Measurements from ENCODE around the gene DBN1. TPM values are rescaled to one million over a fixed set of nuclear protein-coding genes. Genes with fewer than 3 reads are reported as not detected.

Gene DBN1
- total and polyA plus RNA-seq, 2 of the 8 experiments (the other 6 are each of a cell fraction or from before 2014, with no cell fraction given) = 168 to 333 TPM

GRCh38 chr5:177515580-177515979 is 42.1 kb upstream of the DBN1 start (continued):
- TF ChIP-seq, protein P1, sequence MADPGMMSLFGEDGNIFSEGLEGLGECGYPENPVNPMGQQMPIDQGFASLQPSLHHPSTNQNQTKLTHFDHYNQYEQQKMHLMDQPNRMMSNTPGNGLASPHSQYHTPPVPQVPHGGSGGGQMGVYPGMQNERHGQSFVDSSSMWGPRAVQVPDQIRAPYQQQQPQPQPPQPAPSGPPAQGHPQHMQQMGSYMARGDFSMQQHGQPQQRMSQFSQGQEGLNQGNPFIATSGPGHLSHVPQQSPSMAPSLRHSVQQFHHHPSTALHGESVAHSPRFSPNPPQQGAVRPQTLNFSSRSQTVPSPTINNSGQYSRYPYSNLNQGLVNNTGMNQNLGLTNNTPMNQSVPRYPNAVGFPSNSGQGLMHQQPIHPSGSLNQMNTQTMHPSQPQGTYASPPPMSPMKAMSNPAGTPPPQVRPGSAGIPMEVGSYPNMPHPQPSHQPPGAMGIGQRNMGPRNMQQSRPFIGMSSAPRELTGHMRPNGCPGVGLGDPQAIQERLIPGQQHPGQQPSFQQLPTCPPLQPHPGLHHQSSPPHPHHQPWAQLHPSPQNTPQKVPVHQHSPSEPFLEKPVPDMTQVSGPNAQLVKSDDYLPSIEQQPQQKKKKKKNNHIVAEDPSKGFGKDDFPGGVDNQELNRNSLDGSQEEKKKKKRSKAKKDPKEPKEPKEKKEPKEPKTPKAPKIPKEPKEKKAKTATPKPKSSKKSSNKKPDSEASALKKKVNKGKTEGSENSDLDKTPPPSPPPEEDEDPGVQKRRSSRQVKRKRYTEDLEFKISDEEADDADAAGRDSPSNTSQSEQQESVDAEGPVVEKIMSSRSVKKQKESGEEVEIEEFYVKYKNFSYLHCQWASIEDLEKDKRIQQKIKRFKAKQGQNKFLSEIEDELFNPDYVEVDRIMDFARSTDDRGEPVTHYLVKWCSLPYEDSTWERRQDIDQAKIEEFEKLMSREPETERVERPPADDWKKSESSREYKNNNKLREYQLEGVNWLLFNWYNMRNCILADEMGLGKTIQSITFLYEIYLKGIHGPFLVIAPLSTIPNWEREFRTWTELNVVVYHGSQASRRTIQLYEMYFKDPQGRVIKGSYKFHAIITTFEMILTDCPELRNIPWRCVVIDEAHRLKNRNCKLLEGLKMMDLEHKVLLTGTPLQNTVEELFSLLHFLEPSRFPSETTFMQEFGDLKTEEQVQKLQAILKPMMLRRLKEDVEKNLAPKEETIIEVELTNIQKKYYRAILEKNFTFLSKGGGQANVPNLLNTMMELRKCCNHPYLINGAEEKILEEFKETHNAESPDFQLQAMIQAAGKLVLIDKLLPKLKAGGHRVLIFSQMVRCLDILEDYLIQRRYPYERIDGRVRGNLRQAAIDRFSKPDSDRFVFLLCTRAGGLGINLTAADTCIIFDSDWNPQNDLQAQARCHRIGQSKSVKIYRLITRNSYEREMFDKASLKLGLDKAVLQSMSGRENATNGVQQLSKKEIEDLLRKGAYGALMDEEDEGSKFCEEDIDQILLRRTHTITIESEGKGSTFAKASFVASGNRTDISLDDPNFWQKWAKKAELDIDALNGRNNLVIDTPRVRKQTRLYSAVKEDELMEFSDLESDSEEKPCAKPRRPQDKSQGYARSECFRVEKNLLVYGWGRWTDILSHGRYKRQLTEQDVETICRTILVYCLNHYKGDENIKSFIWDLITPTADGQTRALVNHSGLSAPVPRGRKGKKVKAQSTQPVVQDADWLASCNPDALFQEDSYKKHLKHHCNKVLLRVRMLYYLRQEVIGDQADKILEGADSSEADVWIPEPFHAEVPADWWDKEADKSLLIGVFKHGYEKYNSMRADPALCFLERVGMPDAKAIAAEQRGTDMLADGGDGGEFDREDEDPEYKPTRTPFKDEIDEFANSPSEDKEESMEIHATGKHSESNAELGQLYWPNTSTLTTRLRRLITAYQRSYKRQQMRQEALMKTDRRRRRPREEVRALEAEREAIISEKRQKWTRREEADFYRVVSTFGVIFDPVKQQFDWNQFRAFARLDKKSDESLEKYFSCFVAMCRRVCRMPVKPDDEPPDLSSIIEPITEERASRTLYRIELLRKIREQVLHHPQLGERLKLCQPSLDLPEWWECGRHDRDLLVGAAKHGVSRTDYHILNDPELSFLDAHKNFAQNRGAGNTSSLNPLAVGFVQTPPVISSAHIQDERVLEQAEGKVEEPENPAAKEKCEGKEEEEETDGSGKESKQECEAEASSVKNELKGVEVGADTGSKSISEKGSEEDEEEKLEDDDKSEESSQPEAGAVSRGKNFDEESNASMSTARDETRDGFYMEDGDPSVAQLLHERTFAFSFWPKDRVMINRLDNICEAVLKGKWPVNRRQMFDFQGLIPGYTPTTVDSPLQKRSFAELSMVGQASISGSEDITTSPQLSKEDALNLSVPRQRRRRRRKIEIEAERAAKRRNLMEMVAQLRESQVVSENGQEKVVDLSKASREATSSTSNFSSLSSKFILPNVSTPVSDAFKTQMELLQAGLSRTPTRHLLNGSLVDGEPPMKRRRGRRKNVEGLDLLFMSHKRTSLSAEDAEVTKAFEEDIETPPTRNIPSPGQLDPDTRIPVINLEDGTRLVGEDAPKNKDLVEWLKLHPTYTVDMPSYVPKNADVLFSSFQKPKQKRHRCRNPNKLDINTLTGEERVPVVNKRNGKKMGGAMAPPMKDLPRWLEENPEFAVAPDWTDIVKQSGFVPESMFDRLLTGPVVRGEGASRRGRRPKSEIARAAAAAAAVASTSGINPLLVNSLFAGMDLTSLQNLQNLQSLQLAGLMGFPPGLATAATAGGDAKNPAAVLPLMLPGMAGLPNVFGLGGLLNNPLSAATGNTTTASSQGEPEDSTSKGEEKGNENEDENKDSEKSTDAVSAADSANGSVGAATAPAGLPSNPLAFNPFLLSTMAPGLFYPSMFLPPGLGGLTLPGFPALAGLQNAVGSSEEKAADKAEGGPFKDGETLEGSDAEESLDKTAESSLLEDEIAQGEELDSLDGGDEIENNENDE (IDR thresholded peaks at IDR 0.05; ENCODE audit: insufficient replicate concordance, low read length) = no peak
- TF ChIP-seq CTBP2 (IDR thresholded peaks at IDR 0.05; ENCODE audit: borderline replicate concordance, insufficient read depth, insufficient read length, low read length) = no peak
- no peak for TF ChIP-seq KDM1A (IDR thresholded peaks at IDR 0.05; ENCODE audit: borderline replicate concordance, low read length)
